Activated CD8-positive, alpha-beta memory T cell treated with anti-CD3 and anti-CD28 coated beads for 36 hours (primary cell): ENCODE data around the gene EFCAB8. TPM values are rescaled to one million over a fixed set of nuclear protein-coding genes. Genes with fewer than 3 reads are reported as not detected.

Source experiments
- CTCF ChIA-PET: fragments of 350-600 bp; sonication (Branson Sonifier 250); formaldehyde crosslinking; loops from one replicate; lab custom pipeline; 2021; ENCODE audit warnings: antibody characterized with exemption; lab: Charles Lee
- POLR2A ChIA-PET: fragments of 350-600 bp; sonication (Branson Sonifier 250); formaldehyde crosslinking; loops from one replicate; lab custom pipeline; 2021; ENCODE audit warnings: antibody characterized with exemption; lab: Charles Lee
- total RNA-seq, 2 experiments: library from RNA; stranded (reverse); gene quantifications; one replicate each; pipeline ENCODE4 v1.2.3, GENCODE V29; 2021

EFCAB8 gene
- total RNA-seq, 2 experiments from 2014 or later: 0.21 to 0.94 TPM

DNA sequence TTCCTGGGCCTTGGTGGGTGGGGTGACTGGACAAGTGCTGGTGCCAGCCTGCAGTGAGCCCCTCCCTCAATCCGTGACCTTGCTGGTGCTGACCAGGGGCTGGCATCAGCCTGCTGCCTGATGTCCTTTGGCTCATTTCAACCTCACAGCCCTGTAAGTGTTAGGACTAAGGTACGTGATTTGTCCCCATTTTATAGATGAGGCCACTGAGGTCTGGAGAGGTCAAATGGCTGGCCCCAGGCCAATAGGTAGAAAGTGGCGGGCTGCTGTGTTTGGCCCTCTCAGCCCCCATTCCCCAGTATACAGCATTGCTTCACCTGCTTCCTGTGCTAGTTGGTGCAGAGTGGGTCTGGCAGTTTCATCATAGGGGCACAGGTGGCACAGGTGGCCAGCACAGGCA lies 20.1 kb downstream of the EFCAB8 start:
- ChIA-PET POLR2A (no interaction called here), CTCF (no interaction called here)

DNA sequence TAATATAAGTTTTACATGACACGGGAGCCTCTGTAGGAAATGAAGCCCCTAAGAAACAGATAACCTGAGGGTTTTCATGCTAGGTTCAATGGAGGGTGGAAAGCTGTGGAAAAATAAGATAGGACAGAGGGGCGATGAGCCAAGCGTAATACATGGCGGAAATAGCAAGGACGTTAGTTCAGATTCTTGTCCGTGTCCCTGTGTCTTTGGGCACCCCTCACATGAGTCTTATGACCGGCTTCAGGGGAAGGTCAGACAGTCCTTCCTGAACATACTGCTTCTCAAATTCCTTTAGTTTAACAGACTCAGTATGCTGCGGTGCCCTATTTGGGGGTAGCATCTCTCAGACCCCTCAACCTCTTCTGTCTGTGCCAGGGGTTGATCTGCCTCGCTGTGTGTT lies 20.8 kb downstream of the EFCAB8 start:
- ChIA-PET CTCF (no interaction called here), POLR2A (no interaction called here)

DNA sequence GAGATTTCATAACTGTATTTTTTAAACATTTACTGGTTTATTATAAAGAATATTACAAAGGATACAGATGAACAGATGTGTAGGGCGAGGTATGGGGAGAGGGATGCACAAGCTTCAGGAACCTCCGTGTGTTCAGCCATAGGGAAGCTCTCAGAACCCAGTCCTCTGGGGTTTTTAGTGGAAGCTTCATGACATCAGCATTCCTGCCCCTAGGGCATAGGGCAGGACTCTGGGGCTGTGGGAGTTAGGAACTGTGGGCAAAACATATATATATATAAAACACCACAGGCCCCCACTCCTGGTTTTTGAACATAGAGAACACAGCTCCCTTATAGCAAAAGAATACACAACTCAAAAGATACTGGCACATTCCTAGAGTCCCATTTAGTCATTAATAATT lies 21.9 kb downstream of the EFCAB8 start:
- POLR2A ChIA-PET: no interaction called here
- CTCF ChIA-PET: no interaction called here

DNA sequence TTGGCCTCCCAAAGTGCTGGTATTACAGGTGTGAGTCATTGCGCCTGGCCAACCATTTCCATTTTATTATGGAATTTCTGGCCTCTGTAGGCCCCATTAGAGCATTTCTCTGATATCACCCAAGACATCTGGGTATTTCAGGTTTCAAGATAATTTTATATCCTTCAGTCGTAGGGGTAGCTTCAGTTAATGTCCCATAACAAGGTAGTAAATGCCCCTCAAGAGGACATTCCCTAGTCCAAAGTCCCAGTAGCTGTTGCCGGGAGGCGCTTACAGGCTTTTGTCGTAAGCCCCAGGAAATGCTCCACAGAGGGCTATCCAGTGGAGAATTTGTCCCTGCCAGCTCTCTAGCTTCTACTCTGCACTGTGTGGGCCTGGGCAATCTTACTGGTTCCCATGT lies 24.4 kb downstream of the EFCAB8 start:
- POLR2A ChIA-PET: no interaction called here
- CTCF ChIA-PET: no interaction called here

DNA sequence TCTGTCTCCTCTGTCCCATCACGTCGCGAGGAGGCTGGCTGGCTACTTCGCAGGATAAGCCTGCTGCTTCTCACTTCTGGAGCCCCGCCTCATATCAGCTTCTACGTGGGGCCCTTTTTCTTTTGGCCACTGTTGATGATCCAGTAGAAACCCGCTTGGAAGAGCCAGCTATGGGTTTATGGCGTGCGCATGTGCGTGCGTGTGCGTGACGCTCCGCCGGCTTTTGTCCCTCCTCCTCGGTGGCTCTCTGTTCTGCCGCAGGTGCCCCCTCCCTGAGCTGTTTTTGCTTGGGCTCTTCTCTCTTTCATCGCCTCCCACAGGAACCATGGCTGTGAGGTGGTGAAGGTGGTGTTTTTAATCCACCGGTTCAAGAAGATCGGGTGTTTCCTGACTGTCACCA lies 26.5 kb downstream of the EFCAB8 start:
- CTCF ChIA-PET: interaction anchor here (1.3 kb wide), 1 partner anchor 17 kb away, joined by 4 read pairs; no protein-coding TSS in a partner anchor
- POLR2A ChIA-PET: no interaction called here

GRCh38 chr20:32885952-32886351 lies 27.2 kb downstream of the EFCAB8 start:
- POLR2A ChIA-PET: no interaction called here
- CTCF ChIA-PET: interaction anchor here (1.3 kb wide), 1 partner anchor 16 kb away, joined by 4 read pairs; no protein-coding TSS in a partner anchor

DNA sequence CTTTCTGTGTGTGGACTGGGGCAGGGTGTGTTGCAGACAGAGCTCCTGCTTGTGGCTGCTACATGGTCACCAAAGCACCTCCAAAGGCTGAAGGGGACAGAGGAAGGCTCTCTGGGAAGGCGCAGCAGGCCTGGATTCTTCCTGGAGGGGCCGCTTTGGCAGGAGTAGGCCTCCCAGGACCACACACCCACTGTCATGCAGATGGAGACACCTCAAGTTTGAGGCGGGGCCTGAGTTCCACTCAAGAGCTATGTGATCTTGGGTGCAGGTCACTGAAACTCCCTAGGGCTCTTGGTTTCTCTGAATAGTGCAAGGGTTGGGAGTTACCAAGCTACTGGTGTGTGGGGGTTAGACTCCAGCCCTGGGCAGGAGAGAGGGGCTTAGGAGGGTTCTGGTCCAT lies 27.9 kb downstream of the EFCAB8 start:
- POLR2A ChIA-PET: no interaction called here
- CTCF ChIA-PET: no interaction called here

DNA sequence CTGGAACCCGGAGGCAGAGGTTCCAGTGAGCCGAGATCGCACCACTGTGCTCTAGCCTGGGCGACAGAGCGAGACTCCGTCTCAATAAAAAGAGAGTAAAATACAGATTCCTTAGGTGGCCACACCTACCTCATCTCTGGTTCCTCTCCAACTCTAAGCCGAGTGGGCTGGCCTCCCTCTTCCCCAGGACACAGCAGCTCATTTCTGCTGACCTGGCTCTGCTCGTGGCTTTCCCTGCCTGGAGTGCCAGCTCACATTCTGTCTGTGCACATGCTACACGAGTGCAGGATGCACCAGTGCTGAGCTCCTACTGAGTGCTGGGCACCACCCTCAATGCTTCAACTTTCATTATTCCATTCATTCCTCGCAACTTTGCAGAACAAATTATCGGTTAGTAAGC lies 28.8 kb downstream of the EFCAB8 start:
- CTCF ChIA-PET: no interaction called here

DNA sequence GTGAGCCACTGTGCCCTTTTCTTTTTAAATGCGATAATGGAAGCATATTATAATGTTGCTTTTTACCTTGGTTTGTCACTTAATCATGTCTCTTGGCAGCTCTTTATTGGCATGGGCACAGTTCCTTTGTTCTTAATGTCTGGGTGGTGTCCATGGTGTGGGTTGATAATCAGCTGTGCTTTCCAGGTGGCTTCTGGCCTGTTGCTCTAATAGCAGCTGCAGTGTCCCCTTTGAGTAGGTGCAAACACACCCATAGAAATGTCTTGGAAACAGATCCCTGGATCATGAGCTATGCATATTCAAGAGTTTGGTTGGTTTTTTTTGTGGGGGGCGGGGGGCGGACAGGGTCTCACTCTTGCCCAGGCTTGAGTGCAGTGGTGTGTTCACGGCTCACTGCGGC lies 29.9 kb downstream of the EFCAB8 start:
- CTCF ChIA-PET: no interaction called here
- POLR2A ChIA-PET: no interaction called here

More for the DNA sequence above, 28.8 kb downstream of the EFCAB8 start:
- POLR2A ChIA-PET: no interaction called here

- ChIA-PET POLR2A (no interaction called here), CTCF (no interaction called here)
Measured at GRCh38 chr20:32889281-32889680, 30.6 kb downstream of the EFCAB8 start.

DNA sequence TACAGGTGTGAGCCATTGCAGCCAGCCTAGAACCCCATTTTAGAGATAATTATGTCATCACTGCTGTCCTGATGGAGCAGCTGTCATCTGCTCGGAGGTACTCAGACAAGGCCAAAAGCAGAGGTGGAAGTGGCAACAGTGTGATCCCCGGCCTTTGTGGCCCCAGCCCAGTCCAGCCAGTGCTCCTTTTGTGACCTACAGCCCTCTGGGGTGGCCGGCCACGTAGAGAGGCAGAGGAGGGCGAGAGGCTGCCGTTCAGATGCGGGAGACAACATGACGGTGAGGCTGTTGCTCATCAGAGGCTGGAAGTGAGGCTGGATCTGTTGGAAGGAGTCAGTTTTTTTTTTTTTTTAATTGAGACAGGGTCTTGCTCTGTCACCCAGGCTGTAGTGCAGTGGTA lies 32.8 kb downstream of the EFCAB8 start:
- POLR2A ChIA-PET: interaction anchor here (0.7 kb wide), 1 partner anchor 211 kb away, joined by 3 read pairs; no protein-coding TSS in a partner anchor
- CTCF ChIA-PET: no interaction called here

DNA sequence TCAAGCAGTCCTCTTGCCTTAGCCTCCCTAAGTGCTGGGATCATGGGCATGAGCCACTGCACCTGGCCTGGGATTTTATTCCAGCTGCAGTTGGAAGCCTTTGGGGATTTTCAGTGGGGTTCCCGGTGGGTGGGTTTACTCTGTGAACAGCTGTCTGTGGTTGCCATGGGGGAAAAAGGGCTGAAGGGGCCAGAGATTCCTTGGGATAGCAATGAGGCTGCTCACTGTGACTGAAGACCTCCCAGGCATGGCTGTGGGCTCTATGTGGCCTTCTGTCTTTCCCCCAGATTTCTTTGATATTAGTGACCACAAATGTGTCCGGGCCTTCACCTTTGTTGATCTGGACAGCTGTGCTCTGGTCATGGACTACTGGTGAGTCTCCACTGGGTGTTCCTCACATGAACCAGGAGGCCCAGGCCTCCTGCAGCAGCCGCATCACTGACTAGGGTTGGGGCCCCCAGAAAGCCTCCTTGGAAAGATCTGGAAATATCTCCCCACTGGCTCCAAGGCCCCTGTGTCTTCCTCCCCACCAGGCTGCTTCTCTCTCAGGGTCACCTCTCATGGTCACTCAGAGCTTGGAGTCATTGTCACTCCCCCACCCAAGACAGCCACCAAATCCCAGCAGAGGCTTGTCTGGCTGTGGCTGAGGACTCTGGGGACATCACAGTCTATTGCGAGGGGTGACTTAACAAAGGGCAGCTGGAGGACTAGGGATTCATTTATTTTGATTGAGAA lies 33.4 kb downstream of the EFCAB8 start:
- ChIA-PET POLR2A (interaction anchor here (0.6 kb wide), 1 partner anchor 10 kb away, joined by 3 read pairs; no protein-coding TSS in a partner anchor), CTCF (interaction anchor here (0.6 to 1.3 kb wide), 3 partner anchors 10 to 117 kb away, joined by 3 to 4 read pairs (median 3); no protein-coding TSS in a partner anchor)

GRCh38 chr20:32893263-32894025 lies 34.7 kb downstream of the EFCAB8 start:
- ChIA-PET POLR2A (no interaction called here), CTCF (interaction anchor here (1.3 kb wide), 1 partner anchor 9 kb away, joined by 3 read pairs; no protein-coding TSS in a partner anchor)

- POLR2A ChIA-PET: no interaction called here
- CTCF ChIA-PET: no interaction called here
Measured at GRCh38 chr20:32894026-32894483, 35.3 kb downstream of the EFCAB8 start.

GRCh38 chr20:32894711-32895355 lies 36.1 kb downstream of the EFCAB8 start:
- ChIA-PET CTCF (no interaction called here), POLR2A (no interaction called here)

- POLR2A ChIA-PET: no interaction called here
- CTCF ChIA-PET: interaction anchor here (0.7 to 1.1 kb wide), 3 partner anchors 8 to 403 kb away, joined by 3 read pairs; no protein-coding TSS in a partner anchor
Measured at GRCh38 chr20:32896521-32897280, 38.0 kb downstream of the EFCAB8 start.

DNA sequence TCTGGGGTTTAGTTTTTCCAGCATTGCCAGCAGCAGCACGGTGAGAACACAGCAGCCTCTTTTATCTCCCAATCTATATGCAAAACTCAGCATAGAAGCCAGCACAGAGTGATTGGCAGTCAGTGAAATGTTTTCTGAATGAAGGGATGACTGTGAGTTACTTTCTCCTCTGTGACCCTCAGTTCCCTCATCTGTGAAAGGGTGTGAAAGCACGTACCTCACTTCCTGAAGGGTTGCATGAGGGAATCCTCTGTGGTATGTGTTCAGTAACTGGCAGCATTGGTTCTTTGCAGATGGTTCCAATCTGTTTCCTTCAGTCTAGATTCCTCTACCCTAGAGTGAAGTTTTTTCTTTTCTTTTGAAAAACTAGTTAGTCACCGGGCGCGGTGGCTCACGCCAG lies 40.0 kb downstream of the EFCAB8 start:
- ChIA-PET POLR2A (no interaction called here), CTCF (no interaction called here)

GRCh38 chr20:32902456-32903420 lies 44.0 kb downstream of the EFCAB8 start:
- POLR2A ChIA-PET: no interaction called here
- CTCF ChIA-PET: interaction anchor here (0.6 to 3.0 kb wide), 13 partner anchors 10 to 421 kb away, joined by 3 to 15 read pairs (median 3); partner anchors contain the start of gene SUN5
